ENCODE results near the gene FAM177A1. TPM values are rescaled to one million over a fixed set of nuclear protein-coding genes. Genes with fewer than 3 reads are reported as not detected.

Gene FAM177A1
- total and polyA plus RNA-seq, 9 of the 15 experiments (the other 6 are each of a cell fraction or from before 2014, with no cell fraction given): 7.7 to 36.2 (median 29.9) TPM

GRCh38 chr14:35121887-35122695, 76.0 kb downstream of the FAM177A1 start, which contains the start of the genes PPP2R3C and PRORP (continued):
- TF ChIP-seq STAT5B (CRISPR knock-in tag; IDR thresholded peaks at IDR 0.05) (no peak), ADNP (tag; IDR thresholded peaks at IDR 0.05) (no peak), ZNF76 (CRISPR knock-in tag; IDR thresholded peaks at IDR 0.05; ENCODE audit: borderline replicate concordance) (no peak), PTTG1 (tag; IDR thresholded peaks at IDR 0.05; ENCODE audit: low read depth) (no peak), POLR2G (IDR thresholded peaks at IDR 0.05; ENCODE audit: low read depth, low read length) (peak; percentile 82), CXXC5 (CRISPR knock-in tag; IDR thresholded peaks at IDR 0.05) (peak; percentile 85), MAFG (tag; conservative IDR thresholded peaks at IDR 0.05) (no peak), POLR2H (tag; IDR thresholded peaks at IDR 0.05; ENCODE audit: low read depth) (peak; percentile 79; the same call in 1 of the 2 replicates), MED1 (CRISPR knock-in tag; IDR thresholded peaks at IDR 0.05; ENCODE audit: borderline replicate concordance) (no peak), NFATC3 (IDR thresholded peaks at IDR 0.05) (no peak), SMARCC2 (IDR thresholded peaks at IDR 0.05; ENCODE audit: low read depth) (no peak), CEBPG (CRISPR knock-in tag; IDR thresholded peaks at IDR 0.05) (peak; percentile 26; the same call in 1 of the 2 replicates), CEBPG (tag; conservative IDR thresholded peaks at IDR 0.05 in 1 of 2, IDR thresholded peaks at IDR 0.05 in 1 of 2) (no peak), SMC3 (conservative IDR thresholded peaks at IDR 0.05; ENCODE audit: insufficient read depth, low read depth, low read length) (no peak), ZNF316 (IDR thresholded peaks at IDR 0.05) (no peak), MECOM (CRISPR knock-in tag; IDR thresholded peaks at IDR 0.05) (no peak), BRCA1 (IDR thresholded peaks at IDR 0.05) (no peak), BRCA1 (CRISPR knock-in tag; IDR thresholded peaks at IDR 0.05) (no peak), KLF13 (tag; IDR thresholded peaks at IDR 0.05; ENCODE audit: borderline replicate concordance, low read depth) (no peak), SMARCA4 (IDR thresholded peaks at IDR 0.05) (no peak), EP300 (IDR thresholded peaks at IDR 0.05; ENCODE audit: low read length) (no peak), CBFA2T2 (conservative IDR thresholded peaks at IDR 0.05) (peak; percentile 83)
- TF ChIP-seq, protein P1, sequence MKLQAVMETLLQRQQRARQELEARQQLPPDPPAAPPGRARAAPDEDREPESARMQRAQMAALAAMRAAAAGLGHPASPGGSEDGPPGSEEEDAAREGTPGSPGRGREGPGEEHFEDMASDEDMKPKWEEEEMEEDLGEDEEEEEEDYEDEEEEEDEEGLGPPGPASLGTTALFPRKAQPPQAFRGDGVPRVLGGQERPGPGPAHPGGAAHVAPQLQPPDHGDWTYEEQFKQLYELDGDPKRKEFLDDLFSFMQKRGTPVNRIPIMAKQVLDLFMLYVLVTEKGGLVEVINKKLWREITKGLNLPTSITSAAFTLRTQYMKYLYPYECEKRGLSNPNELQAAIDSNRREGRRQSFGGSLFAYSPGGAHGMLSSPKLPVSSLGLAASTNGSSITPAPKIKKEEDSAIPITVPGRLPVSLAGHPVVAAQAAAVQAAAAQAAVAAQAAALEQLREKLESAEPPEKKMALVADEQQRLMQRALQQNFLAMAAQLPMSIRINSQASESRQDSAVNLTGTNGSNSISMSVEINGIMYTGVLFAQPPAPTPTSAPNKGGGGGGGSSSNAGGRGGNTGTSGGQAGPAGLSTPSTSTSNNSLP (IDR thresholded peaks at IDR 0.05; ENCODE audit: borderline replicate concordance, low read depth, low read length): no peak
- TF ChIP-seq, protein P2, sequence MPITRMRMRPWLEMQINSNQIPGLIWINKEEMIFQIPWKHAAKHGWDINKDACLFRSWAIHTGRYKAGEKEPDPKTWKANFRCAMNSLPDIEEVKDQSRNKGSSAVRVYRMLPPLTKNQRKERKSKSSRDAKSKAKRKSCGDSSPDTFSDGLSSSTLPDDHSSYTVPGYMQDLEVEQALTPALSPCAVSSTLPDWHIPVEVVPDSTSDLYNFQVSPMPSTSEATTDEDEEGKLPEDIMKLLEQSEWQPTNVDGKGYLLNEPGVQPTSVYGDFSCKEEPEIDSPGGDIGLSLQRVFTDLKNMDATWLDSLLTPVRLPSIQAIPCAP (CRISPR knock-in tag; IDR thresholded peaks at IDR 0.05; ENCODE audit: borderline replicate concordance): 0 out of 2 replicates have a peak, but pooled peaks have one; percentile 74
- TF ChIP-seq, protein P3, sequence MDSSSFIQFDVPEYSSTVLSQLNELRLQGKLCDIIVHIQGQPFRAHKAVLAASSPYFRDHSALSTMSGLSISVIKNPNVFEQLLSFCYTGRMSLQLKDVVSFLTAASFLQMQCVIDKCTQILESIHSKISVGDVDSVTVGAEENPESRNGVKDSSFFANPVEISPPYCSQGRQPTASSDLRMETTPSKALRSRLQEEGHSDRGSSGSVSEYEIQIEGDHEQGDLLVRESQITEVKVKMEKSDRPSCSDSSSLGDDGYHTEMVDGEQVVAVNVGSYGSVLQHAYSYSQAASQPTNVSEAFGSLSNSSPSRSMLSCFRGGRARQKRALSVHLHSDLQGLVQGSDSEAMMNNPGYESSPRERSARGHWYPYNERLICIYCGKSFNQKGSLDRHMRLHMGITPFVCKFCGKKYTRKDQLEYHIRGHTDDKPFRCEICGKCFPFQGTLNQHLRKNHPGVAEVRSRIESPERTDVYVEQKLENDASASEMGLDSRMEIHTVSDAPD (CRISPR knock-in tag; IDR thresholded peaks at IDR 0.05): no peak
- TF ChIP-seq, protein P4, sequence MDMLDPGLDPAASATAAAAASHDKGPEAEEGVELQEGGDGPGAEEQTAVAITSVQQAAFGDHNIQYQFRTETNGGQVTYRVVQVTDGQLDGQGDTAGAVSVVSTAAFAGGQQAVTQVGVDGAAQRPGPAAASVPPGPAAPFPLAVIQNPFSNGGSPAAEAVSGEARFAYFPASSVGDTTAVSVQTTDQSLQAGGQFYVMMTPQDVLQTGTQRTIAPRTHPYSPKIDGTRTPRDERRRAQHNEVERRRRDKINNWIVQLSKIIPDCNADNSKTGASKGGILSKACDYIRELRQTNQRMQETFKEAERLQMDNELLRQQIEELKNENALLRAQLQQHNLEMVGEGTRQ (CRISPR knock-in tag; IDR thresholded peaks at IDR 0.05): peak; percentile 94

Data from K562 (cell line).